Measurements from ENCODE around the gene IRF6.

- TF ChIP-seq YY1 (IDR thresholded peaks at IDR 0.05; ENCODE audit: insufficient read depth, insufficient read length) (no peak), SUZ12 (IDR thresholded peaks at IDR 0.05; ENCODE audit: extremely low read depth, insufficient read depth, insufficient read length) (no peak), ZNF274 (IDR thresholded peaks at IDR 0.05; ENCODE audit: low read depth, low read length) (no peak)
Observed at GRCh38 chr1:209813902-209814301, 8.0 kb upstream of the IRF6 start.
